GM23248 (cell line): ENCODE data around the gene QSER1. TPM values are rescaled to one million over a fixed set of nuclear protein-coding genes. Genes with fewer than 3 reads are reported as not detected.
"Not testable (repeated sequence)": the region's sequence is repeated elsewhere in the genome, so short reads cannot be mapped to it uniquely, and the experiment has no call there.

Source experiments
- DNase-seq: peaks from one replicate; pipeline ENCODE4 v3.0.0-alpha.2; 2015
- H2AFZ ChIP-seq: fragments of 200-600 bp; sonication (generic); 2 replicates; pipeline ENCODE4 v1.6.1; 2016; ENCODE audit warnings: antibody characterized with exemption
- H3F3A ChIP-seq: fragments of 200-600 bp; sonication (generic); 2 replicates; pipeline ENCODE4 v1.6.1; 2016; ENCODE audit warnings: mild to moderate bottlenecking, antibody characterized with exemption, mixed run types; ENCODE audit not compliant: insufficient read depth
- H3K27ac ChIP-seq: fragments of 200-600 bp; sonication (generic); 2 replicates; pipeline ENCODE4 v1.5.1; 2016; ENCODE audit warnings: mild to moderate bottlenecking
- H3K27me3 ChIP-seq: fragments of 200-600 bp; sonication (generic); replicated peaks from 2 replicates; pipeline ENCODE4 v1.6.1; 2016; ENCODE audit warnings: mild to moderate bottlenecking; ENCODE audit not compliant: insufficient read depth
- H3K36me3 ChIP-seq: fragments of 200-600 bp; sonication (generic); 2 replicates; pipeline ENCODE4 v1.6.1; 2016; ENCODE audit warnings: low read depth, mild to moderate bottlenecking
- H3K4me1 ChIP-seq: fragments of 200-600 bp; sonication (generic); 2 replicates; pipeline ENCODE4 v1.6.1; 2016; ENCODE audit warnings: mild to moderate bottlenecking; ENCODE audit not compliant: insufficient read depth
- H3K4me2 ChIP-seq: fragments of 200-600 bp; sonication (generic); one replicate; pipeline ENCODE4 v1.6.1; 2016; ENCODE audit warnings: mild to moderate bottlenecking; ENCODE audit not compliant: unreplicated experiment
- H3K4me3 ChIP-seq: fragments of 200-600 bp; sonication (generic); 2 replicates; pipeline ENCODE4 v1.5.1; 2016; ENCODE audit warnings: mild to moderate bottlenecking
- H3K79me2 ChIP-seq: fragments of 200-600 bp; sonication (generic); 2 replicates; pipeline ENCODE4 v1.6.1; 2016; ENCODE audit warnings: mild to moderate bottlenecking; ENCODE audit not compliant: insufficient read depth
- H3K9ac ChIP-seq: fragments of 200-600 bp; sonication (generic); 2 replicates; pipeline ENCODE4 v1.6.1; 2016; ENCODE audit warnings: mild to moderate bottlenecking
- H3K9me2 ChIP-seq: fragments of 200-600 bp; sonication (generic); 2 replicates; pipeline ENCODE4 v1.6.1; 2016; ENCODE audit warnings: mixed run types, mild to moderate bottlenecking, moderate library complexity; ENCODE audit not compliant: insufficient read depth
- H3K9me3 ChIP-seq: fragments of 200-600 bp; sonication (generic); one replicate; pipeline ENCODE4 v1.6.1; 2017; ENCODE audit warnings: low read depth
- H4K20me1 ChIP-seq: fragments of 200-600 bp; sonication (generic); 2 replicates; pipeline ENCODE4 v1.6.0; 2016; ENCODE audit not compliant: insufficient read depth
- EZH2 ChIP-seq: fragments of 200-600 bp; sonication (generic); IDR thresholded peaks from 2 replicates; pipeline ENCODE4 v1.6.1; 2018; ENCODE audit warnings: antibody characterized with exemption, mild to moderate bottlenecking; ENCODE audit not compliant: insufficient read depth, poor library complexity, severe bottlenecking
- EZH2phosphoT487 ChIP-seq: fragments of 200-600 bp; sonication (generic); IDR thresholded peaks from 2 replicates; pipeline ENCODE4 v1.6.1; 2018; ENCODE audit warnings: antibody characterized with exemption, moderate library complexity, mild to moderate bottlenecking, low read depth; ENCODE audit not compliant: insufficient read depth
- WGBS, 2 experiments: methylation state at CpG; one replicate each; pipeline ENCODE4 v1.1.6; 2015 to 2017; ENCODE audit warnings: low lambda C conversion rate in 2 of 2, low coverage in 1 of 2; ENCODE audit errors: missing lambda C conversion rate in 2 of 2; 5-methylcytosine and 5-hydroxymethylcytosine counted together
- in situ Hi-C: fragments of 300-500 bp; cut with MboI; formaldehyde crosslinking; loops from 2 replicates; pipeline ENCODE4 v1.15.0; 2020
- polyA plus RNA-seq: library from polyadenylated mRNA; unstranded; fragments of >200 nt; fragmentation: Nextera tagmentation; extraction: Ambion mirVana; gene quantifications from 2 replicates; pipeline ENCODE4 v1.2.1, GENCODE V29; 2016
- total RNA-seq: library from RNA; depleted of rRNA; stranded (reverse); fragments of >200 nt; shearing (Covaris generic); gene quantifications from 2 replicates; pipeline ENCODE4 v1.2.3, GENCODE V29; 2014

Gene QSER1
- total and polyA plus RNA-seq, 2 experiments from 2014 or later: 4.9 to 16.5 TPM

DNA sequence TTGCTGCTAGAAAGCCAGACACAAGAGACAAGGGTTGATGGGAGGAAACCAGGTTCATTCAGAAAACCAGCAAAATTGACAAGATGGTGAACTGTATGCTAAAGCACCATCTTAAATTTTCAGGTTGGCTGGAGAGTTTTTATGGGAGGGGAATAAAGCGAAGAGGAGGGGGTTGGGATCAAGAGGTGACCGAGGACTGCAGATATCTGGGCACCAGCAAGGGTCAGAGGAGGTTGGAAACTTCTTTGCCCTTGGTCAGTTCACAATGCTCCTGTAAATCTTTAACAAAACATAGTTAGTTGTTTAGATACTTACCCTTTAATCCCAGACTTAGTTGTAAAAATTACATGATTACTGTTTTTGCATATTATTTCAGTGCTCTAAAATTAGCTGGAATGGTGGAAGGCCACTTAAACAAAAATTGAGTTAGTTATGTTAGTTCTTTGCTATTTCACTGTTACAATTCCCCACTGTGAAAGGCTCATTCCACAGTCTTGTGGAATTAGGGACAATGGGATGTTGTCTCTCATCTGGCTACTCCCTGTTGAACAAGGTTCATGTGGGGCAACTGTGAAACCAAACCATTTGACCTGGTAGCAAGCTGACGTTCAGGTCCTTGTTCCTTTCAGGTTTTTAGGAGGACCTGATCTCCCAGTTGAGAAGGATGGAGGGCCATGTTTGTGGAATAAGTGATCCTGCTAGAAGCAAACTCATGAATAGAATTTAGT, 30.6 kb upstream of the QSER1 start:
- peaks cover 12% of the 10 kb centered on the region for H3K27me3 ChIP-seq
- no peaks in the 10 kb centered on the region for H3K9me2 ChIP-seq
- no peak overlapping the region for H3K4me2 ChIP-seq
- TF ChIP-seq EZH2phosphoT487 (no peak), EZH2 (no peak)
- H3K4me3 ChIP-seq: no peak overlapping the region
- WGBS, 2 experiments: 38 to 47% methylated on average over 3 of the region's 3 CpGs
- H3K36me3 ChIP-seq: no peaks in the 10 kb centered on the region
- H3F3A ChIP-seq: no peaks in the 10 kb centered on the region
- H3K27ac ChIP-seq: no peak overlapping the region
- DNase-seq: no peak
- no peak overlapping the region for H2AFZ ChIP-seq
- no peaks in the 10 kb centered on the region for H4K20me1 ChIP-seq
- H3K9ac ChIP-seq: no peak overlapping the region
- no peaks in the 10 kb centered on the region for H3K4me1 ChIP-seq
- no peaks in the 10 kb centered on the region for H3K9me3 ChIP-seq
- in situ Hi-C loops: no loop called here
- no peaks in the 10 kb centered on the region for H3K79me2 ChIP-seq

DNA sequence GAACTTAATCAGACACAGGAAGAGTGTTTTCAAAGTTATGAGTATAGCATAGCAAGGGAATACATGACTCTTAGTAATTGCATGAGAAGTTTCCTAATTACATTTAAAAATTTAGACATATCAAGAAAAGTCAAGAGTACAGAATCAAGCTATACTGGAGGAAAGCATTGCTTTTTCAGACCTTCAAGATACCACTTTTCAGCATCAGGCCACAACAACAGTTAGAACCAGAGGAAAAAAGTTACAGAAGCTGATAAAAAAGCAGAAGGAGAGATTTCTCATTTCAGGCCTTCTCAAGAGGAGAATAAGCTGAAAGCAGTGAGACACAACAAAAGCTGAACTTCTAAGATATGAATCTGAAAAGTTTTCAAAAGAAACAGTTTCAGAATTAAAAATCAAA, 28.1 kb upstream of the QSER1 start:
- TF ChIP-seq EZH2phosphoT487 (no peak), EZH2 (no peak)
- in situ Hi-C loops: no loop called here
- Histone ChIP-seq H3K27ac (no peak overlapping the region), H3K4me2 (no peak overlapping the region), H3K79me2 (no peaks in the 10 kb centered on the region), H3F3A (no peaks in the 10 kb centered on the region), H3K36me3 (no peaks in the 10 kb centered on the region), H3K9me2 (no peaks in the 10 kb centered on the region), H4K20me1 (no peaks in the 10 kb centered on the region), H3K27me3 (peaks cover 16% of the 10 kb centered on the region), H2AFZ (no peak overlapping the region), H3K9ac (no peak overlapping the region), H3K4me1 (no peaks in the 10 kb centered on the region), H3K9me3 (no peaks in the 10 kb centered on the region), H3K4me3 (no peak overlapping the region)
- DNase-seq: no peak

DNA sequence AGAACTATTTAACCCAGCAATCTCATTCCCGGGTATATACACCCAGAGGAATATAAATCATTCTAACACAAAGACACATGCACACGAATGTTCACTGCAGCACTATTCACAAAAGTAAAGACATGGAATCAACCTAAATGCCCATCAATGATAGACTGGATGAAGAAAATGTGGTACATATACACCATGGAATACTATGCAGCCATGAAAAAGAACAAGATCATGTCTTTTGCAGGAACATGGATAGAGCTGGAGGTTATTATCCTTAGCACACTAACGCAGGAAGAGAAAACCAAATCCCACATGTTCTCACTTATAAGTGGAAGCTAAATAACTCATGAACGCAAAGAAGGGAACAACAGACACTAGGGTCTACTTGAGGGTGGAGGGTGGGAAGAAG, 23.9 kb upstream of the QSER1 start:
- H3K9ac ChIP-seq: not testable (repeated sequence)

DNA sequence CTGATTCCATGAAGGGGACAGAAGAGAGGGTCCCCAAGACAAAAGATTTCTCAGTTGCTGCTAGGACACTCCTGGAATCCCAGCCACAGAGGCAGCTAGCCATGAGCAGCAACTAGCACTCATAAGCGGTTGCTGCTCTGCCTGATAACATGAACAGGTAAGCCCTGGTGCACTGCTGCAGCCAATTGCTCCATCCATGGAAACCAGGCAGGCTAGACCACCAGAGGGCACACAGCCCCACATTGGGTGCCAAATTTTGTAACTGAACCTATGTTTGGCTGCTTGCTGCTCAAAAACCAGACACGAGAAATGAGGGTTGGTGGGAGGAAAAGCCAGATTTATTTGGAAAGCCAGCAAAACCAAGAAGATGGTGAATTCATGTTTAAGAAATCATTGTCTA, 21.9 kb upstream of the QSER1 start:
- H3K4me2 ChIP-seq: no peak overlapping the region
- no peak overlapping the region for H3K9ac ChIP-seq
- H3K4me3 ChIP-seq: no peak overlapping the region
- H2AFZ ChIP-seq: no peak overlapping the region
- H3K79me2 ChIP-seq: no peaks in the 10 kb centered on the region
- peaks cover 6% of the 10 kb centered on the region; the same call in 1 of the 2 replicates for H3K27me3 ChIP-seq
- no peaks in the 10 kb centered on the region for H3K36me3 ChIP-seq
- in situ Hi-C loops: no loop called here
- no peak for DNase-seq
- no peaks in the 10 kb centered on the region for H3K4me1 ChIP-seq
- H3K9me2 ChIP-seq: no peaks in the 10 kb centered on the region
- 44 to 49% methylated on average over 2 of the region's 2 CpGs for WGBS, 2 experiments
- TF ChIP-seq EZH2phosphoT487 (no peak), EZH2 (no peak)
- H3K9me3 ChIP-seq: no peaks in the 10 kb centered on the region
- H3K27ac ChIP-seq: no peak overlapping the region
- H3F3A ChIP-seq: no peaks in the 10 kb centered on the region
- no peaks in the 10 kb centered on the region for H4K20me1 ChIP-seq

More for the DNA sequence above, 23.9 kb upstream of the QSER1 start:
- H3K4me3 ChIP-seq, DNase-seq, H3K27me3 ChIP-seq, H3K27ac ChIP-seq, H3K9me2 ChIP-seq, H3K79me2 ChIP-seq, in situ Hi-C loops, H4K20me1 ChIP-seq, H3K9me3 ChIP-seq, H3K4me1 ChIP-seq, H3F3A ChIP-seq, H2AFZ ChIP-seq, H3K36me3 ChIP-seq, H3K4me2 ChIP-seq: not testable (repeated sequence)
- WGBS, 2 experiments: 45 to 50% methylated on average over 4 of the region's 4 CpGs

DNA sequence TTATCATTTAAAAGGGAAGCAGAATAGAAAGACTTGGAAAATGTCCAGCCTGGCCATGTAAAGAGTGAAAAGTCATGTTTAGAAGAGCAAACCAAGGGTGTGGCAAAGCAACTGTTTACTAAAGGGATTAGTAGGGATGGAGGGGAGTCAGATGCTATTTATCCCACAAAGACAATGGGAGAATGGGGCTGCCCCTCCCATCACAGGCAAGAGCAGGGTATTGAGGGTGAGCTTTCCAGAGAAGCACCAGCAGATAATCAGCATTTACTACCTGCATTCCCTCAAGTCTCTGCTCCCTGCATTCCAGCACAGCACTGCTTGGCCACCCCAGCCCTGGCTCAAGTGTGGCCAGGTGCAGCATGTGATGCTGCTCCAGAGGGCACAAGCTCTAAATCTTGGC, 18.5 kb upstream of the QSER1 start:
- no peak overlapping the region for H3K9ac ChIP-seq
- H3K4me1 ChIP-seq: no peaks in the 10 kb centered on the region
- no peak overlapping the region for H2AFZ ChIP-seq
- no peak overlapping the region for H3K4me2 ChIP-seq
- H3K27ac ChIP-seq: no peak overlapping the region
- DNase-seq: no peak
- H3K79me2 ChIP-seq: no peaks in the 10 kb centered on the region
- TF ChIP-seq EZH2phosphoT487 (no peak), EZH2 (no peak)
- no peaks in the 10 kb centered on the region for H4K20me1 ChIP-seq
- in situ Hi-C loops: no loop called here
- H3K27me3 ChIP-seq: no peaks in the 10 kb centered on the region
- H3K9me2 ChIP-seq: no peaks in the 10 kb centered on the region
- no peak overlapping the region for H3K4me3 ChIP-seq
- no peaks in the 10 kb centered on the region for H3K9me3 ChIP-seq
- no peaks in the 10 kb centered on the region for H3K36me3 ChIP-seq
- H3F3A ChIP-seq: no peaks in the 10 kb centered on the region
